ENCODE results near the gene BHLHA9. TPM values are rescaled to one million over a fixed set of nuclear protein-coding genes. Genes with fewer than 3 reads are reported as not detected.

Gene BHLHA9
- total and polyA plus RNA-seq, 9 donors, result not detected

- H3K27me3 ChIP-seq, result no peaks in the 10 kb centered on the region
- H3K9me3 ChIP-seq, result no peaks in the 10 kb centered on the region
- 54 to 64% (median 61%) methylated on average over 13 to 23 of the region's 23 CpGs for WGBS, 3 donors
- intact Hi-C loops (cut with DNase I), result loop anchor here in 1 of 4 donors (10.0 kb wide), 1 partner anchor 54 kb away; no protein-coding TSS in a partner anchor
- no peak for TF ChIP-seq POLR2A (IDR thresholded peaks at IDR 0.05)
- TF ChIP-seq EP300 (IDR thresholded peaks at IDR 0.05), result no peak
- no peak for TF ChIP-seq CTCF (IDR thresholded peaks at IDR 0.05)
- no peak for DNase-seq
- H3K36me3 ChIP-seq, result no peaks in the 10 kb centered on the region
- no peaks in the 10 kb centered on the region for H3K4me1 ChIP-seq (ENCODE audit: insufficient read depth)
- no peak overlapping the region for H3K4me3 ChIP-seq
- no peak overlapping the region for H3K27ac ChIP-seq
Measured at GRCh38 chr17:1280652-1281051, 10.4 kb downstream of the BHLHA9 start.

- no peak overlapping the region for H3K27ac ChIP-seq
- H3K4me3 ChIP-seq, result no peak overlapping the region
- H3K9me3 ChIP-seq, result no peaks in the 10 kb centered on the region
- intact Hi-C loops (cut with DNase I), result loop anchor here in 1 of 4 donors (10.0 kb wide), 1 partner anchor 48 kb away; no protein-coding TSS in a partner anchor
- no peak for TF ChIP-seq POLR2A (IDR thresholded peaks at IDR 0.05)
- no peak for DNase-seq
- H3K36me3 ChIP-seq, result no peaks in the 10 kb centered on the region
- no peaks in the 10 kb centered on the region for H3K27me3 ChIP-seq
- 86 to 88% (median 88%) methylated on average over 19 of the region's 19 CpGs for WGBS, 3 donors
- H3K4me1 ChIP-seq (ENCODE audit: insufficient read depth), result no peaks in the 10 kb centered on the region
Measured at GRCh38 chr17:1286379-1287106, 16.3 kb downstream of the BHLHA9 start.

GRCh38 chr17:1289695-1290094 is 19.5 kb downstream of the BHLHA9 start:
- no peaks in the 10 kb centered on the region for H3K36me3 ChIP-seq
- WGBS, 3 donors, result 62 to 81% (median 76%) methylated on average over 11 of the region's 11 CpGs
- no peaks in the 10 kb centered on the region for H3K9me3 ChIP-seq
- no peaks in the 10 kb centered on the region for H3K4me1 ChIP-seq (ENCODE audit: insufficient read depth)
- no peak overlapping the region for H3K27ac ChIP-seq
- H3K27me3 ChIP-seq, result no peaks in the 10 kb centered on the region
- no peak overlapping the region for H3K4me3 ChIP-seq
- DNase-seq, result no peak
- no peak for TF ChIP-seq EP300 (IDR thresholded peaks at IDR 0.05)
- no peak for TF ChIP-seq CTCF (IDR thresholded peaks at IDR 0.05)
- TF ChIP-seq POLR2A (IDR thresholded peaks at IDR 0.05), result no peak
- intact Hi-C loops (cut with DNase I), result loop anchor here in 2 of 4 donors (5.0 to 10.0 kb wide), 2 partner anchors 38 to 45 kb away; no protein-coding TSS in a partner anchor

- no peaks in the 10 kb centered on the region for H3K4me1 ChIP-seq (ENCODE audit: insufficient read depth)
- H3K27ac ChIP-seq, result no peak overlapping the region
- no peaks in the 10 kb centered on the region for H3K9me3 ChIP-seq
- no peak overlapping the region for H3K4me3 ChIP-seq
- no peaks in the 10 kb centered on the region for H3K36me3 ChIP-seq
- TF ChIP-seq POLR2A (IDR thresholded peaks at IDR 0.05) (no peak), EP300 (IDR thresholded peaks at IDR 0.05) (no peak), CTCF (IDR thresholded peaks at IDR 0.05) (no peak)
- DNase-seq, result no peak
- intact Hi-C loops (cut with DNase I), result loop anchor here in 1 of 4 donors (5.0 kb wide), 1 partner anchor 37 kb away; no protein-coding TSS in a partner anchor
- H3K27me3 ChIP-seq, result no peaks in the 10 kb centered on the region
- WGBS, 3 donors, result 85 to 90% (median 87%) methylated on average over 13 of the region's 13 CpGs
Measured at GRCh38 chr17:1290676-1291075, 20.4 kb downstream of the BHLHA9 start.

- intact Hi-C loops (cut with DNase I), result loop anchor here in 1 of 4 donors (5.0 kb wide), 1 partner anchor 33 kb away; no protein-coding TSS in a partner anchor
- Histone ChIP-seq H3K9me3 (no peaks in the 10 kb centered on the region), H3K4me3 (no peak overlapping the region), H3K27me3 (no peaks in the 10 kb centered on the region), H3K4me1 (ENCODE audit: insufficient read depth) (peaks cover 2% of the 10 kb centered on the region), H3K27ac (no peak overlapping the region), H3K36me3 (no peaks in the 10 kb centered on the region)
- WGBS, 3 donors, result 67 to 78% (median 69%) methylated on average over 12 of the region's 12 CpGs
- DNase-seq, result no peak
- TF ChIP-seq CTCF (IDR thresholded peaks at IDR 0.05), result no peak
Measured at GRCh38 chr17:1294157-1294717, 24.0 kb downstream of the BHLHA9 start.
